Measurements from ENCODE around the gene S100A11.

- TF ChIP-seq TAF1 (IDR thresholded peaks at IDR 0.05; ENCODE audit: borderline replicate concordance, low read depth, low read length) (no peak), POLR2AphosphoS5 (IDR thresholded peaks at IDR 0.05; ENCODE audit: low read depth, low read length) (no peak)
Measured at GRCh38 chr1:152038871-152039270, 2.1 kb upstream of the S100A11 start.

Measured in GM12892 (cell line).